ENCODE data around the gene CNTNAP1. TPM values are rescaled to one million over a fixed set of nuclear protein-coding genes. Genes with fewer than 3 reads are reported as not detected.

Gene CNTNAP1
- total RNA-seq, 4 donors from 2014 or later = 0.35 to 5.0 (median 1.3) TPM

DNA sequence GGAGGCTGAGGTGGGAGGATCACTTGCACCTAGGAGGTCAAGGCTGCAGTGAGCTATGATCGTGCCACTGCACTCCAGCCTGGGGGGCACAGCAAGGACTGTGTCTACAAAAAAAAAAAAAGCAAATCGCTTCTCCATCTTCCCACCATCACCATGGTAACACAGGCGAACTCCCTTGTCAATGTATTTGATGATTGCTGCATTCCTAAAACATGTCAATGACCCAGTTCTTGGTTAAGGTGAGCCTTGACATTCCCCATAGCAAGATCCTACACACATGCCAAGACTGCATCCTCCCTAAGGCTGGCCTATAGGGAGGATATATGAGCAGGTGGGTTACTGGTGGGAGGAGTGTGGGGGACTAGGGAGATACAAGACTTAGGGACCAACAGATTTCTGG is 12.2 kb downstream of the CNTNAP1 start:
- H3K4me1 ChIP-seq = no peaks in the 10 kb centered on the region
- peaks cover 0 to 9% (median 0%) of the 10 kb centered on the region in 3 donors for H3K36me3 ChIP-seq
- no peak for DNase-seq
- no peak for TF ChIP-seq POLR2A (IDR thresholded peaks at IDR 0.05)
- TF ChIP-seq, protein P1, sequence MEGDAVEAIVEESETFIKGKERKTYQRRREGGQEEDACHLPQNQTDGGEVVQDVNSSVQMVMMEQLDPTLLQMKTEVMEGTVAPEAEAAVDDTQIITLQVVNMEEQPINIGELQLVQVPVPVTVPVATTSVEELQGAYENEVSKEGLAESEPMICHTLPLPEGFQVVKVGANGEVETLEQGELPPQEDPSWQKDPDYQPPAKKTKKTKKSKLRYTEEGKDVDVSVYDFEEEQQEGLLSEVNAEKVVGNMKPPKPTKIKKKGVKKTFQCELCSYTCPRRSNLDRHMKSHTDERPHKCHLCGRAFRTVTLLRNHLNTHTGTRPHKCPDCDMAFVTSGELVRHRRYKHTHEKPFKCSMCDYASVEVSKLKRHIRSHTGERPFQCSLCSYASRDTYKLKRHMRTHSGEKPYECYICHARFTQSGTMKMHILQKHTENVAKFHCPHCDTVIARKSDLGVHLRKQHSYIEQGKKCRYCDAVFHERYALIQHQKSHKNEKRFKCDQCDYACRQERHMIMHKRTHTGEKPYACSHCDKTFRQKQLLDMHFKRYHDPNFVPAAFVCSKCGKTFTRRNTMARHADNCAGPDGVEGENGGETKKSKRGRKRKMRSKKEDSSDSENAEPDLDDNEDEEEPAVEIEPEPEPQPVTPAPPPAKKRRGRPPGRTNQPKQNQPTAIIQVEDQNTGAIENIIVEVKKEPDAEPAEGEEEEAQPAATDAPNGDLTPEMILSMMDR (IDR thresholded peaks at IDR 0.05) = no peak
- H3K27ac ChIP-seq = no peak overlapping the region
- no peaks in the 10 kb centered on the region for H3K27me3 ChIP-seq
- H3K4me3 ChIP-seq = no peak overlapping the region
- no peaks in the 10 kb centered on the region for H3K9me3 ChIP-seq

DNA sequence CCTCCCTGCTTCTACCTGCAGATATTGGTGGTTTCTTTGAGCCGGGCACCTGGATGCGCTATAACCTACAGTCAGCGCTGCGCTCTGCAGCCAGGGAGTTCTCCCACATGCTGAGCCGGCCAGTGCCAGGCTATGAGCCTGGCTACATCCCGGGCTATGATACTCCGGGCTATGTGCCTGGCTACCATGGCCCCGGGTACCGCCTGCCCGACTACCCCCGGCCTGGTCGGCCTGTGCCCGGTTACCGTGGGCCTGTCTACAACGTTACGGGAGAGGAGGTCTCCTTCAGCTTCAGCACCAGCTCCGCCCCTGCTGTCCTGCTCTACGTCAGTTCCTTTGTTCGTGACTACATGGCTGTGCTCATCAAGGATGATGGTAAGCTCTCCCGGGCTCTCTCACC is 13.2 kb downstream of the CNTNAP1 start:
- no peak for DNase-seq
- H3K9me3 ChIP-seq = no peaks in the 10 kb centered on the region
- H3K4me1 ChIP-seq = no peaks in the 10 kb centered on the region
- H3K27ac ChIP-seq = no peak overlapping the region
- TF ChIP-seq POLR2A (IDR thresholded peaks at IDR 0.05) = no peak
- TF ChIP-seq, protein P1 (IDR thresholded peaks at IDR 0.05) = no peak
- peaks cover 0 to 12% (median 0%) of the 10 kb centered on the region in 3 donors for H3K36me3 ChIP-seq
- H3K27me3 ChIP-seq = no peaks in the 10 kb centered on the region
- H3K4me3 ChIP-seq = no peak overlapping the region

- no peak for TF ChIP-seq POLR2A (IDR thresholded peaks at IDR 0.05)
- TF ChIP-seq, protein P1 (IDR thresholded peaks at IDR 0.05) = no peak
- Histone ChIP-seq H3K36me3 (peaks cover 0 to 30% (median 0%) of the 10 kb centered on the region in 3 donors), H3K4me3 (no peak overlapping the region), H3K27ac (no peak overlapping the region), H3K4me1 (no peaks in the 10 kb centered on the region), H3K27me3 (no peaks in the 10 kb centered on the region), H3K9me3 (no peaks in the 10 kb centered on the region)
- no peak for DNase-seq
Observed at GRCh38 chr17:42697108-42697811, 14.9 kb downstream of the CNTNAP1 start.

- H3K9me3 ChIP-seq = no peaks in the 10 kb centered on the region
- H3K36me3 ChIP-seq = peaks cover 0 to 46% (median 0%) of the 10 kb centered on the region in 3 donors
- TF ChIP-seq POLR2A (IDR thresholded peaks at IDR 0.05) = no peak
- TF ChIP-seq, protein P1 (IDR thresholded peaks at IDR 0.05) = no peak
Observed at GRCh38 chr17:42698736-42699414, 16.5 kb downstream of the CNTNAP1 start.

GRCh38 chr17:42699415-42699740 is 17.0 kb downstream of the CNTNAP1 start:
- no peak overlapping the region for H3K4me3 ChIP-seq
- DNase-seq = no peak
- no peak for TF ChIP-seq POLR2A (IDR thresholded peaks at IDR 0.05)
- TF ChIP-seq, protein P1 (IDR thresholded peaks at IDR 0.05) = no peak
- H3K4me1 ChIP-seq = peaks cover 0 to 4% (median 0%) of the 10 kb centered on the region in 4 donors
- H3K27ac ChIP-seq = no peak overlapping the region
- H3K9me3 ChIP-seq = no peaks in the 10 kb centered on the region
- H3K27me3 ChIP-seq = no peaks in the 10 kb centered on the region
- H3K36me3 ChIP-seq = peaks cover 0 to 51% (median 0%) of the 10 kb centered on the region in 3 donors

More at GRCh38 chr17:42698736-42699414, 16.5 kb downstream of the CNTNAP1 start:
- H3K27me3 ChIP-seq = no peaks in the 10 kb centered on the region
- no peak for DNase-seq
- H3K4me1 ChIP-seq = peaks cover 0 to 4% (median 0%) of the 10 kb centered on the region in 4 donors
- H3K4me3 ChIP-seq = no peak overlapping the region
- no peak overlapping the region for H3K27ac ChIP-seq
